T47D (cell line): ENCODE results near the gene DLG4.

Experiments
- DNase-seq, 2 experiments: peaks; one replicate each; pipeline versions ENCODE4 v3.0.0 to v3.0.0-alpha.2; 2011 to 2012; ENCODE audit warnings: low read depth in 1 of 2, low spot score in 1 of 2
- JUND ChIP-seq: IDR thresholded peaks from 2 replicates; pipeline ENCODE4 v1.6.1; 2012; ENCODE audit warnings: low read depth
- in situ Hi-C: cut with HindIII; loops from 2 replicates; pipeline ENCODE4 v1.10.0; 2016; ENCODE audit warnings: low sequenced_read_pairs, low pct_unique_long_range_greater_than_20kb

DLG4 gene

DNA sequence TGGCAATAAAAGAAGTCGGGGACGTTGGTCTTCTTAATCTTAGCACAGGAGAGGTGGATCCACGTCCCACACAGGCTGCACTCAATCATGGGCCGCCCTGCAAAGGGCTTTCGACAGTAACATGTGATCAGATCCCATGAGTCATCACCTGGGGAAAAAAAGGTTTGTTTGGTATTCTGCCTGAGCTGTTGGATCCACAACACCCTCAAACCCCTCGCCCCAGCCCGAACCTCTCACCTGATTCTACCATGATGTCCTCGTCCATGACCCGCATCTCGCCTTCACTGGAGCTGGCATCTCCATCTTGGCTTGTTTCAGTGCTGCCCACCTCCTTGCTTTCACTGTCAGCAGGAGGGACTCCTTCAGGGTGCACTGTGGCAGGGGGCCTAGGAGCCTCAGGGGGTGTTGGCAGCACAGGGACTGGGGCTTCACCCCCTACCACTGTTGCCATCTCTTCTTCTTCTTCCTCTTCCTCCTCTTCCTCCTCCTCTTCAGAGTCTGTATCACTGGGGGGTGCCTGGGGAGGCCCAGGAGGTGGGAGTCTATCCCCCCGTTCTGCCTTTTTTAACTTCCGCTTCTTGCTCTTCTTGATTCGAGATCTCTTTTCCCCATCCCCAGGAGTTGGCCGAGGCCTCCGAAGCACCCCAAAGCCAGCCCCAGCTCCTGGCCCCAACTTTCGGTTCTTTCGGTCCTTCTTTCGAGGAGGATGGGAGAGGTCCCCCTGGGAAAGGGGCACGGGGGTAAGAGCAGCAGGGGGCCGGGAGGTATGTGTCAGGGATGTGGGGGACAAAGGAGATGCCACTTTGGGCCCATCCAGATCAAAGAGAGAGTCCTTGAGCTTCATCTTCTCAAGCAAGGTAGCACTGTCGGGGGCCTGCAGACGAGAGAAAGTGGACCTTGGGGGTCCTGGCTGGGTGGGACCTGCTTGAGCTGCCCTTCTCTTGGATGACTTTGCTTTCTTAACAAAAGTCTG, 16.3 kb upstream of the DLG4 start:
- TF ChIP-seq JUND = no peak
- in situ Hi-C loops = no loop called here
- no peak for DNase-seq

DNA sequence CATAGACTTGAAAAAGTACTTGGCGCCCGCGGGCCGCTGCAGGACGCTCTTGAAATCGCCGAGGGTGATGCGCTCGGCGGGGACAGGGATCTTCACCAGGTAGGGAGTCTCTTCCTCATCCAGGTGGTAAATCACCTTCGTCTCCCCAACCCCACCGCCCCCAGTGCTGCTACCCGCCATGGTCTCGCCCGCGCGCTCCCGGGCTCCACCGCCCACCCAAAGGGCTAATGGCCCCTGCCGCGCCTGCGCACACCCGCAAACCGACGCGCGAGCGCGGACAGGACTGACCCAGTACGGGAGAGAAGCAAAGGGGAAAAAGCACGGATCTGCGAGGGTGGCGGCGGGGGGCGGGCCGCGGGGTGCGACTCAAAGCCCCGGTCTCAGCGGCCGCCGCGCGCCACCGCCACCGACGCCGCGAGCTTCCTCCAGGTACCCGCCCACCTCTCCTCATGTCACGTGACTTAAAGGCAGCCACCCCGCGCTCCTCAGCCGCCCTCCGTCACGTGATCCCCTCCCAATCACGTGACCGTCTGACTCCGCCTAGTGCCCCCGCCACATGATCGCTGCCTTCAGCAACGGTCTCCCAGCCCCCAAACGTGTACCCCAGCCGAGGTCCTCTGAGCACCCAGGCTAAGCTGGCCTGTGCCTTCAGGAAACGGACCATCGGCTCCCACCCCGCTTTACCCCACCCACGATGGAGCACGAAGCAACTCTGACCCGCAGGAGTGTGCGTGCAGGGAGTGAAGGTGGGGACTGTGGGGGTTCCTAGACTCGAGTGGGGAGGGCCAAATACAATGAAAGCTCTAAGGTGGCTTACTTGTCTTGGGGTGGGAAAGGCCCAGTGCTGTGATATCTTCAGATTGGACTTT, 14.7 kb upstream of the DLG4 start, which contains the start of gene DVL2:
Gene DVL2, minus strand, starts transcription at position 435 of the 869 bp plus-strand sequence. Its CDS starts 255 bp downstream, at position 180.
- in situ Hi-C loops = no loop called here
- TF ChIP-seq JUND = peak; percentile 56
- peak; percentile 86 to 93 for DNase-seq

DNA sequence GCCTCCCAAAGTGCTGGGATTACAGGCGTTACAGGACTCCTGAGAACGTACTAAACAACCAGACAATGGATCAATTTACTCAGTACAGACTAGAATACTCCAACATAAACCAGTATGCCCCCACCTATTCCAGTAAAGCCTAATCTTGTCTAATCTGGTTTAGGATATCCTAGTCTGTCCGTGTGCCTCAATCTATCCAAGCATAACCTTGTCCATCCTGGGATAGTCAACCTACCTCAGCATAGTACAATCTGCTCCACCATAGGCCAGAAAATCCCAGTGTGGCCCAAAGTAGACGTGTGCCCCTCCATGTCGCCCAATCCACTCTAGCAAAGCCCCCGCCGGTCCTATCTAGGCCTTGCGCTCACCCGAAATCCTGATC, 14.1 kb upstream of the DLG4 start:
- in situ Hi-C loops = no loop called here
- no peak for TF ChIP-seq JUND
- DNase-seq = no peak

DNA sequence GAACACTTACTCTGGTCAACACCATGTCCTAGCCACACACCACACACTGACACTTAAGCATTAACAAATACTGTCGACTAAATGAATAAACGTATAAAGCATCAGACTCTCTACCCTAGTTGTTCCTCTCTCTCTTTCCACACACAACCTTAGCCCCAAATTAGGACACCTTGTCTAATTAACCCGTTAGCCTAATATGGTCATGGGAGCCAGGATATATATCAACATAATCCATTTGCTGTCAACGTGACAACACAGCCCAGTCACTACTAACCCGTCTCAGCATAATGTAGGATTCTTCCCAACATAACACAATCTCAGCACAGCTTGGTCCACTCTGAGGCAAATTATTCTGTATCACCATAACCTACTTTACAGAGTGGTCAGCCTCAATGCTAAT, 12.5 kb upstream of the DLG4 start:
- in situ Hi-C loops = no loop called here
- TF ChIP-seq JUND = no peak

DNA sequence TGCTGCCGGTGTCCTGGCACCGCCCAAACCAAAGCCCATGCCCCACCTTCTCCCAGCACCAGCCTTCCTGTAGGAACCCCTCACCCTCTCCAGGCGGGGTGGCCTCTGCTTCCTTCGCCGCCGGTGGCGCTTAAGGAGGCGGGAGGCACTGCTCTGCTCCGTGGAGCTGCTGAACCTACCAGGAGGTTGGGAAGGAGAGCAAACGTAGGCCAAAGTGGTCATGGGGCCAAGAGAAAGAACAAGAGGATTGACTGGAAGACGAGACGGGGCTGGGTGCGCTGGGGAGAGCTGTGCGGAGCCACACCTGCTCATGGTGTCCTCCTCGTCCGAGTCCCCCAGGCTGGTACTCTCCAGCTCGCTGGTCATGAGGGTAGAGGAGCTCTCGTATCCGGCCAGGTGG, 9.9 kb upstream of the DLG4 start:
- in situ Hi-C loops = no loop called here
- TF ChIP-seq JUND = no peak

More for the DNA sequence above, 12.5 kb upstream of the DLG4 start:
- DNase-seq = no peak

DNA sequence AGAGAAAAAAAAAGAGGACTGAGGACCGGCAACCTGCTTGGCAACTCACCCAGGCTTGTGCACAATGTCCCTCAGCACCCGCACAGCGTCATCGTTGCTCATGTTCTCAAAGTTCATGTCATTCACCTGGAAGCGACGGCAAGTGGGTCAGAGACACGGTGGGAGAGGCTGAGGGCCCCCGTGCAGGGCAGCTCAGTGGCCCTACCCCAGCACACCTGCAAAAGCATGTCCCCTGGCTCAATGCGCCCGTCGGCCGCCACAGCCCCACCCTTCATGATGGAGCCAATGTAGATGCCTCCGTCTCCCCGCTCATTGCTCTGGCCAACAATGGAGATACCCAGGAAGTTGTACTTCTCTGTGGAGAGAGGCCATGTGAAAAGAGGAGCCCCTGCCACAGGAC, 9.3 kb upstream of the DLG4 start:
- in situ Hi-C loops = no loop called here
- TF ChIP-seq JUND = no peak
- DNase-seq = no peak

More for the DNA sequence above, 9.9 kb upstream of the DLG4 start:
- DNase-seq = no peak

DNA sequence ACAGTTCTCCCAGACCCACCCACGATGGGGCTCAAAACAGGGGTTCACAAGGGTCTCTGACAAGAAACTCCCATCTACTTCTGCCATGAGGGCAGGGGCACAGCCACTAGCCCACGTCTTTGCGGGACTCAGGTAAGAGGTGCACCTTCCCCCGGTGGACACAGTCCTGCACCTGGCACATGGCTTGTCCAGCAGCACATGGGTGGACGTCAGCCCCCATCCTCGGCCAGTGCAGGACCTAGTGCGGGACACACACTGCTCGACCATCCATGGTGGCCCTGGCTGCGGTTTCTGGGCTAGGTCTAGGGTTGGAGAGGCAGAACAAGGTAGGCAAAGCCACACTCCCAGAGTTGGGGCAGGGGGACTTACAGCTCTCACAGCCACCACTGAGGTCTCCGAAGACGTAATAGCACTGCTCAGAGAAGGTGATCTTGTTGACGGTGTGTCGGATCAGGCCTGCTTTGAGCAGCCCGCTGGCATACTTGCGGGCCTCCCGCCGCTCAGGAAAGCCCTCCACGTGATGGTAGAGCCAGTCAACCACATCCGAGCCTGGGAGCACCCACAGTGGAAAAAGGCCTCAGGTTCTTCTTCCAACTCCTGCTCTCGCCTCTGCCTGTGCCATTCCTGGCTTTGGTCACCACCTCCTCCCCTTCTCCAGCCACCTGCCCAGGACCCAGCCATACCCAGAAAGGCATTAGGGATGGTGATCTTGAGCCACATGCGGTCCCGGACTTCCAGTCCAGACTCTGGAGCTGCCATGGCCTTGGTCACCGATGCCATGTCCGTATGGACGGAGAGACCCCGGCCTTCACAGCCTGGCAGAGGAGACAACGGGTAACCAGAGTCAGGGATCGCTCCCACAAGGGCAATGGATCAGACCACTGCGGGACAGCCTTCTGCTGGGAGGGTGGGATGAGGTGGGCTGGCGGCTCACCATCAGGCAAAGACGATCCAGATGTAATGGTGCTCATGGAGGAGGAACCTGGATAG, 7.4 kb upstream of the DLG4 start:
- no peak for TF ChIP-seq JUND
- no peak for DNase-seq
- in situ Hi-C loops = no loop called here

DNA sequence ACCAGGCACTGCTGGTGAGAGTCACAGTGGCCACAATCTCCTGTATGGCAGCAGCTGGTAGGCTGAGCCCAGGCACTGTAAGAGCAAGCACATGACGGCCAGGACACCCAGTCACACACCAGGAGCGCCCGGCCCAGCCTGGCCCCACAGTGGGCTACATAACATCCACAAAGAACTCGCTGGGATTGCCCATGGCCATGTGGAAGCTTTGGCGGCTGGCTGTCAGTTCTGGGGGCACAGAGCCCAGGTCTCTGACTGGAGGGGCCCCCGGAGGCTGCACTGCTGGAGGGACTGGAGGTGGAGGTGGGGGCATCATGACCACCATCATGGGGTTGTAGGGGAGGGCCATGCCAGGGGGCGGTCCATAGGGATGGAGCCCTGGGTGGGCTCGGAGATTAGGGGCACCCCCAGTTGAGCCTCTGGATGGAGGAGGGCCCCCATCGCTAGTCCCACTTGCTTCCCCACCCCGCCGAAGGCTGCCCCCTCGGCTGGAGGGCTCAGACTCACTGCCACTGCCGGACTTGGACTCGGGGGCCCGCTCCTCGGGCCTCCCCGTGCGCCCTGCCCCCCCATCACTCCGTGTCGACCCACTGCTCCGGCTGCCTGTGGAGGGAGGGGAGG, 6.2 kb upstream of the DLG4 start:
- in situ Hi-C loops = no loop called here
- DNase-seq = no peak
- no peak for TF ChIP-seq JUND

DNA sequence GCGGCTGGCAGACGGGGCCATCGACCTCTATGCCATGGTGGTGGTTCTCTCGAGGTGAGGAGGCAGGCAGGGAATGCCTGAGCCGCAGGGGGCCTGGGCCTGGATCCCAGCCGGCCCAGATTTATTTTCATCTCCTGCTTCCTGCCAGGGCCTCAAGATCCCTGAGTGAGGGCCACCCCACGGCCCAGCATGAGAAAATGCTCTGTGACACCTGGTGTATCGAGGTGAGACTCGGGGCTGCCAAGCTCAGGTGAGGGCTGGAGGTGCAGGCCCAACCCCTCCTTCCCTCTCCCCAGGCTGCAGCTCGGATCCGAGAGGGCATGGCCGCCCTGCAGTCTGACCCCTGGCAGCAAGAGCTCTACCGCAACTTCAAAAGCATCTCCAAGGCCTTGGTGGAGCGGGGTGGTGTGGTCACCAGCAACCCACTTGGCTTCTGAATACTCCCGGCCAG, 5.0 kb upstream of the DLG4 start:
- no peak for TF ChIP-seq JUND
- no peak for DNase-seq
- in situ Hi-C loops = no loop called here

DNA sequence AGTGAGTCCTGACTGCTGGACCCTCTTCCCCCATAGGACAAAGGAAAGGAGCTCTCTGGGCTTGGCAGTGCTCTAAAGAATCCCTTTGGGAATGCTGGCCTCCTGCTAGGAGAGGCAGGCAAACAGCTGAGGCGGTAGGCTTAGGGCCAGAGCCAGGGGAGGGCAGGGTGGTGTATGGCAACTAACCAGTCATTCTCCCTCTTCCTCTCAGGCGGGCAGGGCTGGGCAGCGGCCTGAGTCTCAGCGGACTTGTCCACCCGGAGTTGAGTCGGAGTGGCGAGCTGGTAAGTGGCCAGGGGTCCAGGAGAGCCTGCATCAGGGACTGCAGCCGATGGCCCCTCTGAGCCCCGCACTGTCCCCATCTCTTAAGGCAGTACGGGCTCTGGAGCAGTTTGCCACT, 4.5 kb upstream of the DLG4 start:
- no peak for TF ChIP-seq JUND
- in situ Hi-C loops = no loop called here
- DNase-seq = no peak

DNA sequence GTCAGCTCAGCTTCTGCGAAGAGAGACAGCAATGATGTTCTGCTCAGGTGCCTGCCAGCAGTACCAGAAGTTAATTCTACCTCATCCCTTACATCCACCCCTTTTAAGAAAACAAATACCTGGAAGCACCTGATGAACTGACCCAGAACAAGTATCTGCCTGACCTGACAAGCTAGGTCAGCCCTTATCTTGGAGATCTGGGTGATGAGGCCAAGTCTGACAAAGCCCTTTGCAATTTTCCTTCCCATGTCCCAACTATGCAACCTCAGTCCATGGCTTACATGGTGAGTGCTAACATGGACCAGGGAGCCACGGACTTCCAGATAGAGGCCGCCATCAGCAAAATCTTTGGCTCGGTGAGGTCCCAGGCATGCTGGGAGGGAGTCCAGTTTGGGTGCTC, 3.7 kb upstream of the DLG4 start:
- no peak for TF ChIP-seq JUND
- in situ Hi-C loops = no loop called here
- DNase-seq = no peak

DNA sequence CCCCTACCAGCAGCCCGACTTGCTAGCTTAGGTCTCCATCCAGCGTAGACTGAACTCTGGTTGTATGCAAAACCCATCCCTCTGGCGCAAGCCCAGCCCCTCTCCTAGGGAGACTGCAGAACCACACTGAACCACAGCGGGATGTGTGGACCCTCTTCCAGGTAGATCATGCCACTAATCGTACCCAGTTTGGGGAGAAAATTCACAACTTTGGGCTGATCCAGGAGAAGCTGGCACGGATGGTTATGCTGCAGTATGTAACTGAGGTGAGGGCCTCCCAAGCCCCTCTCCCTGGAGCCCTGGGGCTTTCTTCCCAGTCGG, 3.3 kb upstream of the DLG4 start:
- TF ChIP-seq JUND = no peak
- no peak for DNase-seq
- in situ Hi-C loops = no loop called here
